Left kidney (tissue), 2 donors: Measurements from ENCODE around the gene LIPC. TPM values are rescaled to one million over a fixed set of nuclear protein-coding genes. Genes with fewer than 3 reads are reported as not detected.

Source experiments
- DNase-seq: peaks from one replicate; pipeline ENCODE4 v3.0.0-alpha.2; 2013
- polyA plus RNA-seq: library from polyadenylated mRNA; unstranded; fragments of 120-200 nt; gene quantifications from one replicate; pipeline ENCODE4 v1.2.1, GENCODE V29; 2013; ENCODE audit not compliant: insufficient read length

The LIPC gene
- polyA plus RNA-seq, 1 donor: 15.6 TPM

GRCh38 chr15:58535894-58536293 is 104.1 kb downstream of the LIPC start:
- no peak for DNase-seq

GRCh38 chr15:58536414-58536813 is 104.6 kb downstream of the LIPC start:
- DNase-seq: no peak

GRCh38 chr15:58537033-58537432 is 105.2 kb downstream of the LIPC start:
- DNase-seq: no peak

GRCh38 chr15:58538225-58538727 is 106.5 kb downstream of the LIPC start:
- no peak for DNase-seq

GRCh38 chr15:58538901-58539300 is 107.1 kb downstream of the LIPC start:
- DNase-seq: no peak

- DNase-seq: no peak
Observed at GRCh38 chr15:58539548-58539947, 107.8 kb downstream of the LIPC start.

- DNase-seq: no peak
Observed at GRCh38 chr15:58541410-58542087, 109.8 kb downstream of the LIPC start.

GRCh38 chr15:58543664-58544335 is 112.0 kb downstream of the LIPC start:
- DNase-seq: no peak

- no peak for DNase-seq
Observed at GRCh38 chr15:58544756-58545155, 113.0 kb downstream of the LIPC start.

GRCh38 chr15:58545307-58546065 is 113.7 kb downstream of the LIPC start:
- no peak for DNase-seq

GRCh38 chr15:58546066-58546591 is 114.3 kb downstream of the LIPC start:
- no peak for DNase-seq

- DNase-seq: no peak
Observed at GRCh38 chr15:58546635-58547627, 115.1 kb downstream of the LIPC start.

GRCh38 chr15:58547628-58548307 is 116.0 kb downstream of the LIPC start:
- no peak for DNase-seq

GRCh38 chr15:58548308-58549012 is 116.7 kb downstream of the LIPC start:
- no peak for DNase-seq

GRCh38 chr15:58549013-58549784 is 117.4 kb downstream of the LIPC start:
- DNase-seq: no peak

- DNase-seq: no peak
Observed at GRCh38 chr15:58549785-58550074, 117.9 kb downstream of the LIPC start.

GRCh38 chr15:58551084-58551763 is 119.4 kb downstream of the LIPC start:
- no peak for DNase-seq

GRCh38 chr15:58551764-58552504 is 120.1 kb downstream of the LIPC start:
- no peak for DNase-seq
